H1 (cell line): Measurements from ENCODE around the gene SKIL. TPM values are rescaled to one million over a fixed set of nuclear protein-coding genes. Genes with fewer than 3 reads are reported as not detected.

ENCODE experiments used
- CTCF ChIA-PET: fragments of 300-600 bp; sonication (Branson Sonifier 250); formaldehyde crosslinking; loops from one replicate; lab custom pipeline; 2021; ENCODE audit not compliant: partially characterized antibody; lab: Charles Lee
- POLR2A ChIA-PET: fragments of 300-600 bp; sonication (Branson Sonifier 250); formaldehyde crosslinking; loops from one replicate; lab custom pipeline; 2021; ENCODE audit warnings: inconsistent platforms; ENCODE audit not compliant: partially characterized antibody; lab: Charles Lee
- DNase-seq, 2 experiments: peaks; one replicate each; pipeline versions ENCODE4 v3.0.0 to v3.0.0-alpha.2; 2010 to 2022; ENCODE audit warnings: low spot score in 2 of 2, low read depth in 1 of 2, mixed read lengths in 1 of 2
- FAIRE-seq: peaks from 2 replicates; lab custom pipeline; 2011; peaks lifted over from hg19 to GRCh38; lab: Jason Lieb, UNC
- H2AFZ ChIP-seq: 2 replicates; pipeline ENCODE4 v1.8.1; 2012; ENCODE audit warnings: low read length, inconsistent platforms
- H2AK5ac ChIP-seq: 2 replicates; pipeline ENCODE4 v1.6.1; 2013; ENCODE audit warnings: low read depth, low read length
- H2BK120ac ChIP-seq: replicated peaks from 2 replicates; pipeline ENCODE3; 2013; ENCODE audit warnings: low read depth, low read length, inconsistent platforms
- H2BK12ac ChIP-seq: 2 replicates; pipeline ENCODE4 v1.6.1; 2013; ENCODE audit warnings: low read depth, low read length
- H2BK15ac ChIP-seq: 2 replicates; pipeline ENCODE4 v1.6.1; 2013; ENCODE audit warnings: low read length
- H2BK20ac ChIP-seq: 2 replicates; pipeline ENCODE4 v1.6.1; 2013; ENCODE audit warnings: low read length
- H2BK5ac ChIP-seq: 2 replicates; pipeline ENCODE4 v1.6.1; 2013; ENCODE audit warnings: low read depth, low read length
- H3K14ac ChIP-seq: 2 replicates; pipeline ENCODE4 v1.6.1; 2013; ENCODE audit warnings: inconsistent platforms; ENCODE audit not compliant: insufficient read length
- H3K18ac ChIP-seq: 2 replicates; pipeline ENCODE4 v1.6.1; 2013; ENCODE audit warnings: low read length; ENCODE audit errors: extremely low read depth
- H3K23ac ChIP-seq: 2 replicates; pipeline ENCODE4 v1.6.1; 2013; ENCODE audit warnings: inconsistent platforms; ENCODE audit not compliant: insufficient read length
- H3K23me2 ChIP-seq: 2 replicates; pipeline ENCODE4 v1.6.1; 2013; ENCODE audit warnings: low read depth, low read length
- H3K27ac ChIP-seq: 2 replicates; pipeline ENCODE4 v1.6.1; 2011; ENCODE audit warnings: low read depth, low read length, inconsistent platforms
- H3K27me3 ChIP-seq, 4 experiments: replicated peaks in 1 of 4; 1 replicate in 1 of 4; 2 replicates in 3 of 4; pipeline versions ENCODE4 v1.6.1 to v1.8.1; 2011 to 2013; ENCODE audit warnings: low read length in 3 of 4, mild to moderate bottlenecking in 3 of 4, inconsistent platforms in 2 of 4, mixed read lengths in 2 of 4, moderate library complexity in 1 of 4; ENCODE audit not compliant: control insufficient read depth in 3 of 4, insufficient read depth in 3 of 4; ENCODE audit errors: extremely low read depth in 1 of 4
- H3K36me3 ChIP-seq, 4 experiments: 2 replicates each; pipeline versions ENCODE4 v1.6.1 to v1.8.1; 2011 to 2013; ENCODE audit warnings: mild to moderate bottlenecking in 4 of 4, low read length in 3 of 4, moderate library complexity in 2 of 4, control low read depth in 1 of 4, inconsistent platforms in 1 of 4; ENCODE audit not compliant: insufficient read depth in 4 of 4, control insufficient read depth in 2 of 4
- H3K4ac ChIP-seq: replicated peaks from 2 replicates; pipeline ENCODE3; 2013; ENCODE audit warnings: low read length, low read depth, mixed read lengths, inconsistent platforms; ENCODE audit not compliant: insufficient read length
- H3K4me1 ChIP-seq, 4 experiments: replicated peaks in 1 of 4; 1 replicate in 1 of 4; 2 replicates in 3 of 4; pipeline versions ENCODE4 v1.6.1 to v1.8.1; 2011 to 2013; ENCODE audit warnings: low read length in 3 of 4, inconsistent platforms in 2 of 4, mixed read lengths in 1 of 4; ENCODE audit not compliant: insufficient read depth in 4 of 4, control insufficient read depth in 3 of 4
- H3K4me2 ChIP-seq, 2 experiments: 2 replicates each; pipeline versions ENCODE4 v1.6.1 to v1.8.1; 2011 to 2013; ENCODE audit warnings: low read depth in 2 of 2, low read length in 2 of 2, control low read depth in 1 of 2, inconsistent platforms in 1 of 2, mild to moderate bottlenecking in 1 of 2; ENCODE audit not compliant: insufficient read depth in 1 of 2
- H3K4me3 ChIP-seq, 4 experiments: fragments of 200-600, 300-600 bp in 1 of 4; sonication (generic), shearing (Covaris generic), sonication (Bioruptor Twin) in 1 of 4; 2 replicates each; pipeline versions ENCODE4 v1.5.1 to v1.8.1; 2011 to 2016; ENCODE audit warnings: low read length in 4 of 4, low read depth in 3 of 4, control low read depth in 2 of 4, inconsistent platforms in 2 of 4, mild to moderate bottlenecking in 2 of 4, mixed read lengths in 1 of 4, moderate library complexity in 1 of 4; ENCODE audit not compliant: insufficient read depth in 2 of 4; ENCODE audit errors: extremely low read depth in 1 of 4
- H3K56ac ChIP-seq: replicated peaks from 2 replicates; pipeline ENCODE3; 2013; ENCODE audit warnings: low read depth, mild to moderate bottlenecking, mixed read lengths, low read length, inconsistent platforms; ENCODE audit not compliant: insufficient read length
- H3K79me1 ChIP-seq: 2 replicates; pipeline ENCODE4 v1.6.1; 2013; ENCODE audit warnings: low read depth, low read length, control low read depth
- H3K79me2 ChIP-seq, 2 experiments: 2 replicates each; pipeline versions ENCODE4 v1.6.1 to v1.8.1; 2012 to 2013; ENCODE audit warnings: low read length in 2 of 2, mild to moderate bottlenecking in 2 of 2, inconsistent platforms in 1 of 2; ENCODE audit not compliant: insufficient read depth in 2 of 2, control insufficient read depth in 1 of 2
- H3K9ac ChIP-seq, 4 experiments: replicated peaks in 1 of 4; 1 replicate in 1 of 4; 2 replicates in 3 of 4; pipeline versions ENCODE4 v1.6.1 to v1.8.1; 2011 to 2013; ENCODE audit warnings: low read depth in 3 of 4, low read length in 3 of 4, control low read depth in 2 of 4, mild to moderate bottlenecking in 2 of 4, moderate library complexity in 2 of 4, inconsistent platforms in 1 of 4; ENCODE audit errors: extremely low read depth in 1 of 4
- H3K9me3 ChIP-seq, 2 experiments: 2 replicates each; pipeline versions ENCODE4 v1.6.1 to v1.8.1; 2012 to 2013; ENCODE audit warnings: mild to moderate bottlenecking in 2 of 2, moderate library complexity in 2 of 2, control low read depth in 1 of 2, inconsistent platforms in 1 of 2, low read depth in 1 of 2, low read length in 1 of 2, mixed read lengths in 1 of 2; ENCODE audit not compliant: insufficient read depth in 2 of 2
- H4K20me1 ChIP-seq, 2 experiments: replicated peaks in 1 of 2; 2 replicates each; pipeline versions ENCODE3 to v1.8.1; 2011 to 2013; ENCODE audit warnings: inconsistent platforms in 2 of 2, low read length in 2 of 2, mild to moderate bottlenecking in 1 of 2; ENCODE audit not compliant: insufficient read depth in 2 of 2, control insufficient read depth in 1 of 2
- H4K5ac ChIP-seq: 2 replicates; pipeline ENCODE4 v1.6.1; 2013; ENCODE audit warnings: low read length, low read depth, mixed read lengths, inconsistent platforms; ENCODE audit not compliant: insufficient read length
- H4K8ac ChIP-seq: 2 replicates; pipeline ENCODE4 v1.8.0; 2013; ENCODE audit warnings: mild to moderate bottlenecking, moderate library complexity, low read length, inconsistent platforms; ENCODE audit not compliant: insufficient read depth; ENCODE audit errors: extremely low read depth
- H4K91ac ChIP-seq: replicated peaks from 2 replicates; pipeline ENCODE3; 2013; ENCODE audit warnings: low read length, mixed read lengths, inconsistent platforms; ENCODE audit not compliant: insufficient read length
- ATF2 ChIP-seq: IDR thresholded peaks from 2 replicates; pipeline ENCODE4 v1.6.1; 2012; ENCODE audit warnings: low read length, inconsistent platforms
- BRCA1 ChIP-seq: IDR thresholded peaks from 2 replicates; pipeline ENCODE4 v1.6.1; 2012; ENCODE audit warnings: low read depth, low read length, improper control_type of control experiment
- CBX8 ChIP-seq: fragments of 300-800, 300-1000 bp; sonication (generic); IDR thresholded peaks from 2 replicates; pipeline ENCODE4 v1.7.1; 2016; ENCODE audit warnings: low read depth, low read length, borderline replicate concordance
- EGR1 ChIP-seq: IDR thresholded peaks from 2 replicates; pipeline ENCODE4 v1.6.1; 2011; ENCODE audit warnings: low read depth, low read length, borderline replicate concordance
- EZH2 ChIP-seq: fragments of 200-600 bp; sonication (generic); IDR thresholded peaks from 2 replicates; pipeline ENCODE4 v1.7.1; 2012; ENCODE audit warnings: low read depth, mild to moderate bottlenecking, moderate library complexity, low read length, inconsistent platforms; ENCODE audit not compliant: severe bottlenecking
- MAFK ChIP-seq: IDR thresholded peaks from 2 replicates; pipeline ENCODE4 v1.6.1; 2012; ENCODE audit warnings: low read depth, mild to moderate bottlenecking, improper control_type of control experiment, low read length
- NRF1 ChIP-seq: IDR thresholded peaks from 2 replicates; pipeline ENCODE4 v1.6.1; 2011; ENCODE audit warnings: mild to moderate bottlenecking, low read depth, low read length, improper control_type of control experiment
- SIN3A ChIP-seq, 2 experiments: IDR thresholded peaks in 1 of 2; conservative IDR thresholded peaks in 1 of 2; 2 replicates each; pipeline ENCODE4 v1.6.1; 2011 to 2012; ENCODE audit warnings: low read length in 2 of 2, improper control_type of control experiment in 1 of 2, low read depth in 1 of 2, mild to moderate bottlenecking in 1 of 2
- TBP ChIP-seq: IDR thresholded peaks from 2 replicates; pipeline ENCODE4 v1.6.1; 2011; ENCODE audit warnings: low read depth, low read length, improper control_type of control experiment
- TEAD4 ChIP-seq: IDR thresholded peaks from 2 replicates; pipeline ENCODE4 v1.6.1; 2012; ENCODE audit warnings: low read depth, low read length, inconsistent platforms, mixed read lengths
- WGBS, 2 experiments: shearing (Covaris generic) in 1 of 2; methylation state at CpG; one replicate each; pipeline versions ENCODE4 v1.1.6 to v1.1.7; 2013 to 2015; ENCODE audit warnings: low lambda C conversion rate in 2 of 2, mixed read lengths in 2 of 2, inconsistent platforms in 1 of 2, low coverage in 1 of 2, missing lambda C conversion rate in 1 of 2; ENCODE audit not compliant: insufficient replicate concordance in 2 of 2, insufficient coverage in 1 of 2, insufficient read length in 1 of 2; ENCODE audit errors: extremely low coverage in 1 of 2, missing lambda C conversion rate in 1 of 2; 5-methylcytosine and 5-hydroxymethylcytosine counted together
- polyA plus RNA-seq, 7 experiments: library from polyadenylated mRNA; depleted of rRNA in 3 of 7; stranded (reverse) in 5 of 7; unstranded in 2 of 7; fragments of >200 nt in 5 of 7; fragments of 200-250 nt in 2 of 7; gene quantifications; 1 replicate in 5 of 7; 2 replicates in 1 of 7; 4 replicates in 1 of 7; pipeline versions ENCODE4 v1.2.1 to v1.2.3, GENCODE V29; 2011 to 2013; ENCODE audit warnings: missing spikeins in 2 of 7, mixed read lengths in 2 of 7
- total RNA-seq: library from RNA; stranded (reverse); fragmentation: NEBNext Ultra II Directional; extraction: Animal tissue kit (Norgen Biotek cat#: 25700); gene quantifications from 2 replicates; pipeline ENCODE4 v1.2.1, GENCODE V29; 2021

SKIL gene
- total and polyA plus RNA-seq, 2 of the 8 experiments (the other 6 are each of a cell fraction or from before 2014, with no cell fraction given): 13.2 to 277 TPM

- Histone ChIP-seq H2AK5ac (no peak overlapping the region), H3K4ac (no peak overlapping the region), H3K4me3 (no peak overlapping the region), H3K79me2 (no peaks in the 10 kb centered on the region), H4K5ac (no peak overlapping the region), H2BK5ac (no peak overlapping the region), H3K4me1 (no peaks in the 10 kb centered on the region), H2BK15ac (no peak overlapping the region), H2AFZ (no peak overlapping the region), H3K36me3 (peaks cover 0 to 3% (median 0%) of the 10 kb centered on the region in 4 experiments; a peak in 2 of 8 replicates), H4K8ac (no peak overlapping the region), H2BK12ac (no peak overlapping the region), H3K9me3 (peaks cover 9 to 23% of the 10 kb centered on the region in 2 experiments), H3K18ac (no peak overlapping the region), H3K4me2 (no peak overlapping the region), H4K91ac (no peak overlapping the region), H3K79me1 (no peaks in the 10 kb centered on the region), H3K23ac (no peak overlapping the region), H3K56ac (no peak overlapping the region), H2BK120ac (no peak overlapping the region), H3K9ac (no peak overlapping the region), H4K20me1 (no peaks in the 10 kb centered on the region), H3K23me2 (no peaks in the 10 kb centered on the region), H3K14ac (no peak overlapping the region), H3K27ac (no peak overlapping the region), H3K27me3 (no peaks in the 10 kb centered on the region), H2BK20ac (no peak overlapping the region)
- TF ChIP-seq TEAD4 (no peak), SIN3A (conservative IDR thresholded peaks at IDR 0.05 in 1 of 2, IDR thresholded peaks at IDR 0.05 in 1 of 2; ENCODE audit: low read depth in 1 of 2, low read length in 2 of 2) (no peak), NRF1 (no peak), ATF2 (no peak), BRCA1 (no peak), EZH2 (no peak), MAFK (no peak), TBP (no peak), CBX8 (no peak), EGR1 (no peak)
- WGBS, 2 experiments: 88% methylated on average over 3 of the region's 3 CpGs; no CpG with 5 or more reads in 1 of the 2 experiments
- DNase-seq (no peak), FAIRE-seq (no peak)
- CTCF ChIA-PET: interaction anchor here (1.0 to 1.1 kb wide), 2 partner anchors 14 to 28 kb away, joined by 3 read pairs; no protein-coding TSS in a partner anchor
- POLR2A ChIA-PET: no interaction called here
Measured at GRCh38 chr3:170337420-170337819, 20.1 kb upstream of the SKIL start.
